K562 (cell line): ENCODE results near the gene ZNF485. TPM values are rescaled to one million over a fixed set of nuclear protein-coding genes. Genes with fewer than 3 reads are reported as not detected.

ENCODE experiments used
- CSDE1 ChIP-seq, 2 experiments: fragments of 450-650 bp; IDR thresholded peaks; 2 replicates each; pipeline ENCODE4 v1.6.1; 2016; ENCODE audit warnings: mild to moderate bottlenecking in 1 of 2
- ESRRB ChIP-seq: fragments of 250-450 bp; sonication (Bioruptor Pico); IDR thresholded peaks from 2 replicates; pipeline ENCODE4 v1.5.0; 2020; ENCODE audit warnings: mild to moderate bottlenecking, moderate library complexity, borderline replicate concordance
- RHOXF2B ChIP-seq: fragments of 250-450 bp; sonication (Bioruptor Pico); conservative IDR thresholded peaks from 2 replicates; pipeline ENCODE4 v1.5.1; 2021
- SMARCC2 ChIP-seq: fragments of 450-650 bp; IDR thresholded peaks from 2 replicates; pipeline ENCODE4 v1.6.1; 2017; ENCODE audit warnings: antibody characterized with exemption, moderate library complexity, mild to moderate bottlenecking, low read depth
- TRIM24 ChIP-seq, 2 experiments: fragments of 450-650 bp; IDR thresholded peaks; 2 replicates each; pipeline ENCODE4 v1.6.1; 2016
- ZNF280A ChIP-seq: fragments of 450-650 bp; IDR thresholded peaks from 2 replicates; pipeline ENCODE4 v1.6.1; 2018; ENCODE audit warnings: mild to moderate bottlenecking, low read depth; ENCODE audit not compliant: partially characterized antibody
- polyA plus RNA-seq, 8 experiments: library from polyadenylated mRNA; depleted of rRNA in 4 of 8; stranded (reverse) in 5 of 8; unstranded in 3 of 8; fragments of >200 nt; fragmentation: Nextera tagmentation in 2 of 8; fragmentation: Illumina TruSeq in 1 of 8; extraction: Ambion mirVana in 2 of 8; extraction: Trizol in 1 of 8; gene quantifications; 2 replicates each; pipeline versions ENCODE4 v1.2.1 to v1.2.3, GENCODE V29; 2011 to 2014; ENCODE audit warnings: inconsistent platforms in 1 of 8, missing spikeins in 1 of 8
- total RNA-seq, 7 experiments: library from RNA; depleted of rRNA in 6 of 7; stranded (reverse); fragments of >200 nt in 6 of 7; fragmentation: Illumina TruSeq in 2 of 7; extraction: Trizol in 2 of 7; gene quantifications; 2 replicates each; pipeline versions ENCODE4 v1.2.1 to v1.2.3, GENCODE V29; 2011 to 2021; ENCODE audit warnings: low replicate concordance in 1 of 7
- TF ChIP-seq, protein P1 (sequence below), 2 experiments: fragments of 450-650 bp; IDR thresholded peaks; 2 replicates each; pipeline ENCODE4 v1.6.1; 2018; ENCODE audit warnings: mild to moderate bottlenecking in 2 of 2, low read depth in 1 of 2; ENCODE audit not compliant: partially characterized antibody in 2 of 2
- TF ChIP-seq, protein P2 (sequence below): sonication (generic); formaldehyde crosslinking; IDR thresholded peaks from 2 replicates; pipeline ENCODE4 v1.8.0; 2022; ENCODE audit warnings: mild to moderate bottlenecking, missing genetic modification reagents, borderline replicate concordance

The ZNF485 gene
- total and polyA plus RNA-seq, 9 of the 15 experiments (the other 6 are each of a cell fraction or from before 2014, with no cell fraction given) = 8.0 to 18.7 (median 11.9) TPM

GRCh38 chr10:43591303-43591904 lies 14.8 kb upstream of the ZNF485 start (continued):
- TF ChIP-seq, protein P1, sequence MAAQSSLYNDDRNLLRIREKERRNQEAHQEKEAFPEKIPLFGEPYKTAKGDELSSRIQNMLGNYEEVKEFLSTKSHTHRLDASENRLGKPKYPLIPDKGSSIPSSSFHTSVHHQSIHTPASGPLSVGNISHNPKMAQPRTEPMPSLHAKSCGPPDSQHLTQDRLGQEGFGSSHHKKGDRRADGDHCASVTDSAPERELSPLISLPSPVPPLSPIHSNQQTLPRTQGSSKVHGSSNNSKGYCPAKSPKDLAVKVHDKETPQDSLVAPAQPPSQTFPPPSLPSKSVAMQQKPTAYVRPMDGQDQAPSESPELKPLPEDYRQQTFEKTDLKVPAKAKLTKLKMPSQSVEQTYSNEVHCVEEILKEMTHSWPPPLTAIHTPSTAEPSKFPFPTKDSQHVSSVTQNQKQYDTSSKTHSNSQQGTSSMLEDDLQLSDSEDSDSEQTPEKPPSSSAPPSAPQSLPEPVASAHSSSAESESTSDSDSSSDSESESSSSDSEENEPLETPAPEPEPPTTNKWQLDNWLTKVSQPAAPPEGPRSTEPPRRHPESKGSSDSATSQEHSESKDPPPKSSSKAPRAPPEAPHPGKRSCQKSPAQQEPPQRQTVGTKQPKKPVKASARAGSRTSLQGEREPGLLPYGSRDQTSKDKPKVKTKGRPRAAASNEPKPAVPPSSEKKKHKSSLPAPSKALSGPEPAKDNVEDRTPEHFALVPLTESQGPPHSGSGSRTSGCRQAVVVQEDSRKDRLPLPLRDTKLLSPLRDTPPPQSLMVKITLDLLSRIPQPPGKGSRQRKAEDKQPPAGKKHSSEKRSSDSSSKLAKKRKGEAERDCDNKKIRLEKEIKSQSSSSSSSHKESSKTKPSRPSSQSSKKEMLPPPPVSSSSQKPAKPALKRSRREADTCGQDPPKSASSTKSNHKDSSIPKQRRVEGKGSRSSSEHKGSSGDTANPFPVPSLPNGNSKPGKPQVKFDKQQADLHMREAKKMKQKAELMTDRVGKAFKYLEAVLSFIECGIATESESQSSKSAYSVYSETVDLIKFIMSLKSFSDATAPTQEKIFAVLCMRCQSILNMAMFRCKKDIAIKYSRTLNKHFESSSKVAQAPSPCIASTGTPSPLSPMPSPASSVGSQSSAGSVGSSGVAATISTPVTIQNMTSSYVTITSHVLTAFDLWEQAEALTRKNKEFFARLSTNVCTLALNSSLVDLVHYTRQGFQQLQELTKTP (IDR thresholded peaks at IDR 0.05; ENCODE audit: low read depth in 1 of 2, partially characterized antibody in 2 of 2) = peak in 1 of 2 experiments; percentile 92
- TF ChIP-seq, protein P2, sequence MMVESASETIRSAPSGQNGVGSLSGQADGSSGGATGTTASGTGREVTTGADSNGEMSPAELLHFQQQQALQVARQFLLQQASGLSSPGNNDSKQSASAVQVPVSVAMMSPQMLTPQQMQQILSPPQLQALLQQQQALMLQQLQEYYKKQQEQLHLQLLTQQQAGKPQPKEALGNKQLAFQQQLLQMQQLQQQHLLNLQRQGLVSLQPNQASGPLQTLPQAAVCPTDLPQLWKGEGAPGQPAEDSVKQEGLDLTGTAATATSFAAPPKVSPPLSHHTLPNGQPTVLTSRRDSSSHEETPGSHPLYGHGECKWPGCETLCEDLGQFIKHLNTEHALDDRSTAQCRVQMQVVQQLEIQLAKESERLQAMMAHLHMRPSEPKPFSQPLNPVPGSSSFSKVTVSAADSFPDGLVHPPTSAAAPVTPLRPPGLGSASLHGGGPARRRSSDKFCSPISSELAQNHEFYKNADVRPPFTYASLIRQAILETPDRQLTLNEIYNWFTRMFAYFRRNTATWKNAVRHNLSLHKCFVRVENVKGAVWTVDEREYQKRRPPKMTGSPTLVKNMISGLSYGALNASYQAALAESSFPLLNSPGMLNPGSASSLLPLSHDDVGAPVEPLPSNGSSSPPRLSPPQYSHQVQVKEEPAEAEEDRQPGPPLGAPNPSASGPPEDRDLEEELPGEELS (CRISPR knock-in tag) = no peak
- TF ChIP-seq TRIM24 (IDR thresholded peaks at IDR 0.05) = peak in 1 of 2 experiments; percentile 45; a peak in 1 of 4 replicates
- no peak for TF ChIP-seq RHOXF2B
- no peak for TF ChIP-seq CSDE1 (IDR thresholded peaks at IDR 0.05)
- TF ChIP-seq ZNF280A = peak; percentile 53
- no peak for TF ChIP-seq SMARCC2
- no peak for TF ChIP-seq ESRRB
